DMS 273 (cell line): ENCODE data around the gene EPHB2.

Source experiments
- DNase-seq: peaks from one replicate; lab custom pipeline; 2025; ENCODE audit not compliant: unreplicated experiment; lab: John Stamatoyannopoulos, UW

Gene EPHB2

DNA sequence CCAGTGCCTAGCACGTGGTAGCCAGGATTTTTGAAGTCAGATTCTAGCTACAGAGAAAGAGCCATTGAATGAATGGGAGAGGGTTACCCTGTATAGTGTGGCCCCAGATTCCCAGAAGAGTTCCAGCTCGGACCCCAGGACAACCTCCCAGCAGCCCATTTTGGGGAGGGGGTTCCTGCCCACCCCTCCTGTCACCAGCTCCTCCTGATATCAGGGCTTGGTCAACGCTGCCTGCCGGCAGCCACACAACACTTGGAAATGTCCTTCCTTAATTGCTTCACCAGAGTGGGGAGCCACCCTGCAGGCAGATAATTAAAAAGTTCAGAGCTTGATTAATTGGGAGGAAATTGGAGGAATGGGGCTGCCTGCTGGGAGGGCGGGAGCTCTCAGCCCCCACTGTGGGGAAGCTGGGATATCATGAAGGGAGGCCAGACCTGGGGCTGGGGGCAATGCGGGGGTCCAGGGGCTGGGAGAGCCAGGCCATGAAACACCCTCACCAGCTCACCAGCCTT lies 141.6 kb downstream of the EPHB2 start:
- no peak for DNase-seq

DNA sequence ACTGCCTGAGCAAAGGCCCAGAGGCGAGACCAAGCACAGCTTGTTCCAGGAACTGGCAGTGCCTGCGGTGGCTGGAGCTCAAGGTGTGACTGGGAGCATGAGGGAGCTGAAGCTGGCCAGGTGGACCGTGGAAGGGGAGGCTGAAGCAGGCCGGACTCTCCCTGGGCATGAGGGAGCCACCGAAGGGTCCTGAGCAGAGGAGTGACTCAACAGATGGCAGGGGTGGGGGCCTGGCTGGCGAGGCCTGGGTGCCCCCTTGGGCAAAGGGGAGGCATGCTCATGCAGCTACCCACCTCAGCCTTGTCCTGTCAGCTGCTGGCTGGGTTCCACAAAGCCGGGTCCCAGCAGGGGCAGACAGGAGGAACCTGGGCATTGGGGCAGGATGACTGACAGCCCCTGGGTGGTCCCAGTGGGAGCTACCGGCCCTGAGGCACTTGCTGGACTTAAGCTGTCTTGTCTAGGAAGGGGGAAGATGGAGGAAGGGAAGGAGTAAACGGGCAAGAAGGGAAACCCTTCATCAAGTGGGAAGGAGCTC lies 143.1 kb downstream of the EPHB2 start:
- no peak for DNase-seq

DNA sequence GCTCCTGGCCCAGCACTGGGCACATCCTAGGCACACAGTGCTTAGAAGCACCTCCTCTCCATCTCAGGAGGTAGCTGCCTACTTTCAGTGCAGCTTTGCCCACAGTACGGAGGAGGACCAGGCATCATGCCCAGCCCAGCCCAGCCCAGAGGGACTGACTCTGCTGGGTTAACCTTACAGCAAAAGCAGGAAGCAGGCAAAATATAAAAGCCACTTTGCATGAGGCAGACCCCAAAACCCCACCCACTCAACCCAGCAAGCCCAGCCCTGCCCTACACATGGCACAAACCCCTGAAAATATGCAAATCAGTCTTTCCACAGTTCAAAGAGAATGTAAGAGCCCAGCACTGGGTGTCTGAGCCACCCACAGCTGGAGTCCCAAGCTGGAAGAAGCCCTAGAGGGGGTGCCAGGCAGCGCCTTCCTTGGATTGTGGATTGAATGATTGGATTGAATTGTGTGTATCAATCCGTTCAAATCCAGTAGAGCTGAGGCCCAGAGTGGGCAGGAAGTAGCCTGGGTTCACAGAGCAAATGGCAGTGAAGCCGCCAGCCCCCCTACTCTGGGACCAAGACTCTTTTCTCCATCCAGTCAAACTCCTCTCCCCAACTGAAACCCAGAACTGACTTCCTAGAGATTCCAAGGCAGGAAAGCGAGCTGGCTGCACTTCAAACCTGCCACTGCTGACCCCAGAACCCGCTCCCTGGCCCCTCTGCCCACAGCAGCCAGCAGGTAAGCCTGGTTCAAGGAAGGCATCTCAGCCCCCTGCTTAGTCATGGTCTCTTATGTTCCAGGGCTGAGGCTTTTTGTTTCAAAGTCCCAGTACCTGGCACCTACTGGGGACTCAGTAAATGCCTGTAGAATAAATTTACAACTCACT lies 144.3 kb downstream of the EPHB2 start:
- peak; percentile 46 for DNase-seq

DNA sequence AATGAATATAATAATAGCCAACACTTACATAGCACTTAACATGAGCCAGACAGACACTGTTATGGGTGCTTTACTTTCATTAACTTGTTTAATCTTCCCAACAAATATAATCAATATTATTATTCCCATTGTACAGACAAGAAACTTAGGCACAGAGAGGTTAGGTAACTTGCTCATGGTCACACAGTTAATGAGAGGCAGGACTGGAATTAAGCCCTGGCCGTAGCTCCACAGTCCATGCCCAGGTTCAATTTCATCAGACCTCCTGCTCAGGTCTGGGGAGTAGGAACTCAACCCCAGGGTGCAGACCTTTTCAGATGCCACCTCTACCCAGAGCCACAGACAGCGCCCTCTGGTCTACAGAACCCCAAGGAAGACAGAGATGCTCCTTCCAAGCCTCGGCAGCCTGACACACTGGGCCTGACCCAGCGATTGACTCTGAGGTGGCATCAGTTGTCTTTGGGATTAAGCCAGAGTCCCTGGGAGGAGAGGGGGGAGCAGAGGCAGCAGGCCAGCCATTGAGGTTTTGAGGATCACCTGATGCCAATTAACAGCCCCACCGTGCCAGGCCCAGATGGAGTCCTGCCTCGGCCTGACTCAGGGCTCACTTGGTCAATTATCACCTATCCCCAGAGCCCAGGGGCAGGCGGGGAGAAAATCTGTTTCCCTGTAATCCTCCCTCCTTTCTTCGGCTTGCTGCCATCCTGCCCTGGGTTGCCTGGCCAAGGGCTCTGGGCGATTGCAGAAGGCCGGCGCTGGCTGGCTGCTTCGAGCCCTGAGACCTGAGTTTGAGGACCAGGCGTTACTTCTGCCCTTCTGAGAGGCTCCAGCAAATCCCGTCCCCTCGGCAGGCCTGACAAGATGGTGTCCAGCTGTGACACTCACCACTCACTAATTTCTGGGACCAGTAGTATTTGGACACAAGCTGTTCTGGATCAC lies 145.3 kb downstream of the EPHB2 start:
- peak; percentile 88 for DNase-seq

DNA sequence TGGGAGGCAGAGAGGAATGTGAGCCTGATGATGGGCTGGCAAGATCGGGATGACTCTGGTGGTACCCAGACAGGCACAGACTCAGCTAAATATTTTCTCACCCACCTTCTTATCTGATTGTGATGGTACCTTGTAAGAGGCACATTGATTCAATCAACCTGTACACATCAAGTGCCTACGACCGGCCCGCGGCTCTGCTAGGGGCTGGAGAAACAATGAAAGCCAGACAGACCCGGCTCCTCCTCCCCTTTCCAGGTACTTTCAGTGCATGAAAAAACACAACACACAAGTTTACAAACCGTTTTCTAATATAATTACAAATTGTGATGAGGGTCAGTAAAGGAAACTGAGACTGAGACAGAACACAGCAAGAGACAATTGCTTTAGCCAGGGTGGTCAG lies 147.0 kb downstream of the EPHB2 start:
- DNase-seq: no peak

DNA sequence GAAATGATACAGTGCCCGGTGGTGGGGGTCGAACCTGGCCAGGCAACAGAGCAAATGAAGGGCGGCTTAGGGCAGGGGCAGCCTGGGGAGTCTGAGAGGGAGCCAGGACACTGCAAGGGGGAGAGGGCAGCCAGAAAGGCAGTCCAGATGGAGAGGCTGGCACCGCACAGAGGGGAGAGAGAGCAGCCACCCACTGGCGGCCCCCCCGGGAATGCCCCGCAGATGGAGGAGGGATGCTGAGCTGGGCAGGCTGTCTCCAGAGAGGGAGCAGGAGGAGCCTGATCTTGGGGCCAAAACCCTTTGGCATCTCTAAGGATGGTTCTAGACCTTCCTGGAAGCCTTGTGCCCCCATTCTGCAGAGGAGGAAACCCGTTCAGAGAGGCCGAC lies 149.8 kb downstream of the EPHB2 start:
- peak; percentile 64 for DNase-seq

DNA sequence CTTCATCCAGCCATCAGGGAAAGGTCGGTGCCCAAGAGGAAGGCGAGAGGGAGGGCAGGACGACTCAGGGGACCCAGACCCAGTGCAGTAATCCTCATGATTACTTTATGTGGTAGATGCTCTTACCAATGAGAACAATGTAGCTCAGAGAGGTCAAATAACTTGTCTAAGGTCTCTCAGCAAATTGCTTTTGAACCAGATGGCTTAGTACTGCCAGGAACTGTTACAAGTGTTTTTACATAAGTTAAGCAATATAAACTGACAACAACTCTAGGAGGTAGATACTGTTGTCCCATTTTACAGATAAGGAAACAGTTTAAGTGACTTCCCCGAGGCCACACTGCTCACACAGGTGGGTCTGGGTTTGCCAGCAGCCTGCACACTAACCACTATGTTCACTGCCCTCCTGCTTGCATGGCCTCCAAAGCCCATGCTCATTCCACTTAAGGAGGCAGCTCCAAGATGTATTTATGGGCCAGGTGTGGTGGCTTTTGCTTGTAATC lies 150.3 kb downstream of the EPHB2 start:
- DNase-seq: peak; percentile 37

DNA sequence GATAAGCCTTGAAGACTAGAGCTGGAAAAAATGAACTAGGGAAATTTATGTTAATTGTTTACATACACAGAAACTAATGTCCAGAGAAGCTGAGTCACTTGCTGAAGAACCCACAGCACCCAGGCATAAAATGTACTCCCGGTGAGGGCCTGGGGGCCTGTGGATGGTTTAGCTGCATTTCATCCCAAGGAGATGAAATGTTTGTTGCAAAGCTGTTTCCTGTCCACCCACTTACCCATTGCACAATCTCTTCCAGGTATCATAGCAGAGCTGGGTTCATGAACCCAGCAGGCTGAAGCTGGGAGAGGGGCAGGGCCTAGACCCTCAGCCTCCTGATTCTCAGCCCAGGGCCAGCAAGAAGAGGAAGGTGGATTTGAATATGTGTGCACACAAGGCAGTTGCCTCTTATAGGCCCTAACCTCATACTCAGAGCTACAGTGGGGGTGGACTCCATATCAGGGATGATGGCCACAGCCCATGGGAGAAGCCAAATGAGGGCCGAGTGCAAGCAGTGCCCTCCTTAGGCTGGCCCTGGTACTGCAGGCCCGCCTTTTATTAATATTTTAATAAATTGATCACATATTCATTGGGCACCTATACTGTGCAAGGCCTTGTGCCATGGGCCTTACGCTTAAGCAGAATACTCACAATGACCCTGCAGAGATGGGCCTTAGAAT lies 151.3 kb downstream of the EPHB2 start:
- DNase-seq: peak; percentile 67

DNA sequence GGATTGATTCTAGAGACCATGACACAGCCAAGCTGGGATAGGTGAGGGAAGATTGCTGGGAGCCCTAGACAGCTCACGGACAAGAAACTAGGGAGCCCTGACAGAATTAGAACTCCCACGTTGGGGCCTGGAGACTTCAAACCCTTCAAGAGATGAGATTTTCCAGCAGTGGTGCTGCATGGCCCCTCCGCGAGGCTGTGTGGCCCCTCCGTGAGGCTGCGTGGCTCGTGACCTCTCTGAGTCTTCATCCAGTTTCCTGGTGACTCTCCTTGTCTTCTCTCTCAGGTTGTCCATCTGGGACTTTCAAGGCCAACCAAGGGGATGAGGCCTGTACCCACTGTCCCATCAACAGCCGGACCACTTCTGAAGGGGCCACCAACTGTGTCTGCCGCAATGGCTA lies 152.1 kb downstream of the EPHB2 start:
- DNase-seq: no peak

DNA sequence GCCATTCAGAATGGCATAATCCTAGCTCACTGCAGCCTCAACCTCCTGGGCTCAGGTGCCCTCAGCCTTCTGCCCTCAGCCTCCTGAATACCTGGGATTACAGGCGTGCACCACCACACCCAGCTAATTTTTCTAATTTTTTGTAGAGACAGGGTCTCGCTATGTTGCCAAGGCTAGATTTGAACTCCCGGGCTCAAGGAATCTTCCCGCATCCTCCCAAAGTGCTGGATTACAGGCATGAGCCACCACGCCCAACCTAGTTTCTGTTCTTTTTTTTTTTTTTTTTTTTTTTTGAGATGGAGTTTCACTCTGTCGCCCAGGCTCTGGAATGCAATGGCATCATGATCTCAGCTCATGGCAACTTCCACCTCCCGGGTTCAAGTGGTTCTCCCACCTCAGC lies 153.1 kb downstream of the EPHB2 start:
- no peak for DNase-seq

DNA sequence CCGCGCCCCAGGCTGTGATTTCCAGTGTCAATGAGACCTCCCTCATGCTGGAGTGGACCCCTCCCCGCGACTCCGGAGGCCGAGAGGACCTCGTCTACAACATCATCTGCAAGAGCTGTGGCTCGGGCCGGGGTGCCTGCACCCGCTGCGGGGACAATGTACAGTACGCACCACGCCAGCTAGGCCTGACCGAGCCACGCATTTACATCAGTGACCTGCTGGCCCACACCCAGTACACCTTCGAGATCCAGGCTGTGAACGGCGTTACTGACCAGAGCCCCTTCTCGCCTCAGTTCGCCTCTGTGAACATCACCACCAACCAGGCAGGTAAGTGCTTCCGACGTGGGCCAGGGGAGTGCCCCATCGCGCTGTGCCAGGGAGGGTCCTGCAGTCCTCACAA lies 154.2 kb downstream of the EPHB2 start:
- no peak for DNase-seq

DNA sequence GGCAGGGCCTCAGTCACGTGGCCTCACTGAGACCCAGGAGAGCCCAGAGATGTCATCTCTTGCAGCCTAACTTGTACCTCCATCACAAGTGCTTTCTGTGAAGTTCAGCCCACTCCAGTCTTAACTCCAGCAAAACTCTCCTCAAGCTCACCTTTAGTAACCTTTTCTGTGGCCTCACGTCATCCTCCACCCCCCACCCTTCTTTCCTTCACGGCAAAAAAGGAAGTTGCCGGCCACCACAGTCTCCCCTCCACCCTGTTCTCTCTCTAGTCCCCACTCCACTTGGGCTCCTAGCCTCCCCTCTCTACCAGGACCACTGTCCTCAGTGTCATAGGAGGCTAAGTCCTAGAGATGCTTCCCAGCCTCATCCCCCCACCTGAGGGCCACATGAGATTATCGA lies 155.1 kb downstream of the EPHB2 start:
- DNase-seq: no peak

DNA sequence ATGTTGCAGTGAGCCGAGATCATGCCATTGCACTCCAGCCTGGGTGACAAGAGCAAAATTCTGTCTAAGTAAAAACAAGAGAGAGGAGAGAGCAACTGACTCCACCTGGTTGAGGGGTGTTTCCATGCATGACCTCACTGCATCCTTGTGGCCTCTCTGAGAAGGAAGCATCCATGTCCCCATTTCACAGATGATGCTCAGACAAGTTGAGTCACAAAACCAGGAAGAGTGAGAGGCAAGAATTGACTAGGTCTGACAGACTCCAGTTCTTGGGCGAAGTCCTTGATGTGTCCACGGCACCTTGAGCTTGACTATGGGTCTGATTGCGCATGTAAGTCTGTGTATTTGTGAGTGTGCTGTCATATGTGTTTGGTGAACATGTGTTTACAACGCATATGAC lies 156.2 kb downstream of the EPHB2 start:
- no peak for DNase-seq

DNA sequence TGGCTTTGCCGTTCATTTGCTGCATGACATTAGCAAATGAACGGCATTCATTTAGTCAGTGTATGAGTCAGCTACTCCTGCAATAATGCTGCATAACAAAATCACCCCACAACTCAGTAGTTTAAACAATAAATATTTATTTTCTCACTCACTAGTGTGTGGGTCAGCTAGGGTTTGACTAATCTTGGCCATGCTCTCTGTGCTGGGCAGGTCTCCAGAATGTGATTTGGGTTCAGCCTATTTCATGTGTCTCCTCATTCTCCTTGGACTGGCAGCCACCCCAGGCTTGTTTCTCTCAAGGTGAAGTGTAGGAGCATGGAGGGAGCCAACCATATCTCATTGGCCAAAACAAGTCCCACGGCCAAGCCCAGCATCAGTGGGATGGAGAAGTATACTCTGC lies 157.7 kb downstream of the EPHB2 start:
- DNase-seq: no peak

DNA sequence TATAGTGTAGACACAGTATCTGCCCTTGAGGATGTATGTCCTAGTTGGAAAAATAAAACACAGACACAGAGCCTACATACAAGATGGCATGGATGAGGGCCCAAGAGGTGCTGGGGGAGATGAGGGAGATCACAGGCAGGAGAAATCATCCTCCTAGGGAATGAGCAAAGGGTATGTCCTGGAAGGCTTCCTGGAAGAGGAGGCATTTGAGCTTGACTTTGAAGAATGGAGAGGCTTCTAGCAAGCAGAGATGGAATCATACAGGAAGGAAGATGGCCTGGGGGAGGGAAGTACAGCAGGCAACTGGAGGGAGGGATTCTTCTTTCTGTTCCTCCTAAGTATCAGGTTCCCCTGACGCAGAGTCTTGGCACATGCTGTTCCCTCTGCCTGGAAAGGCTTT lies 158.7 kb downstream of the EPHB2 start:
- no peak for DNase-seq

DNA sequence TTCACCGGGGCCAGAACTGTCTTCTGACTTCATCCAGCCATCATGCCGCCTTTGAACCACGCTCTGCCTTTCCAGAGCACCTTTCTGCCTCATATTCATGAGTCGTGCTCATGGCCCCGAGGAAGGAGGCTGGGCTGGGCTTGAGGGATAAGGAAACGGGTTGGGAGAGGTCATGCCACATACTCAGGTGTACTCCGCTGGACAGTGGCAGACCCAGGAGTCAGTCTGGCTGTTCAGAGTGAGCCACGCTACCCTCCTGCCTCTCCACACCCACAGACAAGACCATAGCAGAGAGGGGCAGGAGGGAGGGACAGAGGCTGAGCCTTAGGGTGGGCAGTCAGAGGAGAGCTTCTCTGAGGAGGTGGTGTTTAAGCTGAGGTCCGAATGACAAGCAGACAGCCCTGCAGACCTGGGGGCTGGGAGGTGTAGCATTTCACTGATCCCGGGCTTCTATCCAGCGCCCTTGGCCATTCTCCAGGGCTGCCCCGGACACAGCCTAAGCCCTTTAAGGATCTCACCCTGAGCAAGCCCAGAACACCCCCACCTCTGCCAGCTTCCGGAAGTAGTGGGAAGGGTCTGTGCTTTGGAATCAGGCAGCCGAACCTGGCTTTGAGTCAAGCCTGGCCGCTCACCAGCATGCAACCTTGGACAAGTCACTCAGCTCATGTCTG lies 159.7 kb downstream of the EPHB2 start:
- peak; percentile 69 for DNase-seq

DNA sequence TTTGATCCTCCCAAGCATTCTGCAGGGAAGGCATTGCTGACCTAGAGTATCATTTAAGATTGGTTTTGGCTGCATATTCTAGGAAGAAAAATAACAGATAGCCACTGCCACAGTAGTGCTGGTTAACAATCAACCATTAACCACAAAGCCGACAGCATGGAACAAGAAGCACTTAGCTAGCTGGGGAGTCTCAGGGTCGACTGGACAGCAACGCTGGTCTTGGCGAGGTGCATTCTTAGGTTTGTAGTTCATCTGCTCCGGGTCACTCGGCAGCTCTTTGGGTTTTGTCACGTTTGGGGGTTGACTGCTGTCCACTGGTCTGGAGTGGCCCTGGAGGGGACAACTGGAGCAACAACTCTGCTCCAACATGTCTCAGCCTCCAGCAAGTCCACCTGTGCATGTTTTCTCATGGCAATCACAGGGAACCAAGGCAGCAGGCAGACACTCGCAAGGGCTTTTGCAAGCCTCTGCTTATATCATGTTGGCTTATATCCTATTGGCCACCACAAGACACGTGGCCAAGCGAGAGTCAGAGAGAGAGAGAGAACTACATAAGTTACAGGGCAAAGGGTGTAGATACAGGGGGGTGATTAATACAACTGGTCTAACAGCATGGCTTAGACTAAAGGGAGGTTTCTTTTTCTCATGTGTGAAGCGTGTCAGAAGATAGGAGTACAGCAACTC lies 162.5 kb downstream of the EPHB2 start:
- no peak for DNase-seq

DNA sequence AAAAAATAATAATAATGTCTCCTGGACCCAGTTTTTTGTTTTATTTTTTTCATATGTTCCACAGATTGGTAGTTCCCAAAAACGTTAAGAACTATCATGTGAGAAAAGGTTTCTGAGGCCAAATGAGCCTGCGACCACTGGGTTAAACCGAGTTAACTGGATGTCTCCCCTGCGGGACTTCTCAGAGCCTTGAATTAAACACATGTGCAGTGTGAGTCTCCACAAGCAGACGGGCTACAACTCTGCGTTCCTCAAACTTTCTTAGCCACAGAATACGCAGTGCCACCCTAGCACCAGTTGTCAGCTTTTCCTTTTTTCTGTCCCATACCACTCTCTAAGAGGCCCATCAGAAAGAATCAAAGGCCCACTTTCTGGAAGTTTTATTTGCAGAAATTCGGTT lies 164.1 kb downstream of the EPHB2 start:
- no peak for DNase-seq

DNA sequence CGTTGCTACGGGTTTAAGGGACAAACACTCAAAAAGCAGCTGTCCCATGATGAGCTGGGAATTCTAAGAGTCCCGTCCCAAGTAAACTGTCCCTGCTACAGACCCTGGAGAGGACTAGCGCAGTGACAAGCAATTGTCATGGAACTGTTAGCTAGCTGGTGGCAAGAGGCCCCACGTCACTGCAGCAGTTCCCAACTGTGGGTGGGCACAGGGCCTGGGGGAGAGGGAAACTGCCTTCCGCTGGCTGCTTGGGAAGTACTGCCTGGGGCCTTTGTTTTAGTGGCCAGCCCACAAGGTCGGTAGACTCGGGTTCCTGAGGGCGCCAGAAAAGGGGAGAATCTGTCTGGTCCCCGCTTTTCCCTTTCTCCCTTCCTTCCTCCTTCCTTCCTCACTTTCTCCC lies 164.6 kb downstream of the EPHB2 start:
- DNase-seq: no peak

DNA sequence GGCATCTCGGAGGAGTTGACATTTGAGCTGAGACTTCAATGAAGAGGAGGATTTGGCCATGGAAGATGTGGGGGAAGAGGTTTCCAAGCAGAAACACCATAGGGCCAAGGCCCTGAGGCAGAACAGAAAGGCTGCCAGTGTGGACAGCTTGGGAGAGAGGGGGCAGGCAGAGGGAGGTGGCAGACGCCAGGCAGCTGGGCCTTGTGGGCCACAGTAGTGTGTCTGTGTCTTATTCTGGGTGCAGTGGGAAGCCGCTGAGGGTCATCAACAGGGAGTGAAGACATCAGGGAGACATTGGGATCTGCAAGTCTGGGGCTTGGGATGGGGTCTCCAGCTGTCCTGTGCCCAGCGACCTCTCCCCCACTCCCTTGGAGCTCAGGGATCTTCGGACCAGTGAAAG lies 165.2 kb downstream of the EPHB2 start:
- DNase-seq: peak; percentile 45
